Lung (tissue), 12 donors: ENCODE data around the gene CCDC24. TPM values are rescaled to one million over a fixed set of nuclear protein-coding genes. Genes with fewer than 3 reads are reported as not detected.
A peak's percentile ranks its signal among the peaks of the same experiment; 100 is the strongest.

ENCODE experiments used
- ATAC-seq: fragments of 200-7000 bp; cut with Tn5 transposase; one replicate; pipeline ENCODE4 v1.9.1; 2020; ENCODE audit warnings: moderate number of reproducible peaks; ENCODE audit not compliant: insufficient read depth, low FRiP score
- DNase-seq, 3 donors: peaks; one replicate each; pipeline ENCODE4 v3.0.0-alpha.2; 2013 to 2017
- H3K27ac ChIP-seq, 2 donors: one replicate each; pipeline ENCODE4 v1.5.1; 2013; ENCODE audit warnings: mild to moderate bottlenecking in 2 of 2, moderate library complexity in 2 of 2, control low read depth in 1 of 2, inconsistent platforms in 1 of 2, low read depth in 1 of 2, low read length in 1 of 2
- H3K27me3 ChIP-seq, 3 donors: one replicate each; pipeline ENCODE4 v1.5.1; 2013; ENCODE audit warnings: low read length in 2 of 3; ENCODE audit not compliant: control insufficient read depth in 3 of 3, insufficient read depth in 3 of 3
- H3K36me3 ChIP-seq, 4 donors: one replicate each; pipeline ENCODE4 v1.5.1; 2013; ENCODE audit warnings: low read length in 4 of 4, mild to moderate bottlenecking in 1 of 4, moderate library complexity in 1 of 4; ENCODE audit not compliant: control insufficient read depth in 4 of 4, insufficient read depth in 4 of 4
- H3K4me1 ChIP-seq, 5 donors: one replicate each; pipeline ENCODE4 v1.5.1; 2013; ENCODE audit warnings: low read length in 5 of 5, mild to moderate bottlenecking in 2 of 5, moderate library complexity in 1 of 5; ENCODE audit not compliant: control insufficient read depth in 5 of 5, insufficient read depth in 5 of 5
- H3K4me3 ChIP-seq: one replicate; pipeline ENCODE4 v1.5.1; 2013; ENCODE audit warnings: mild to moderate bottlenecking, control low read depth, moderate library complexity
- H3K9ac ChIP-seq, 2 donors: one replicate each; pipeline ENCODE4 v1.5.1; 2013; ENCODE audit warnings: low read length in 2 of 2, control low read depth in 1 of 2; ENCODE audit not compliant: insufficient read depth in 1 of 2
- H3K9me3 ChIP-seq, 4 donors: one replicate each; pipeline ENCODE4 v1.5.1; 2013; ENCODE audit warnings: low read length in 3 of 4, mild to moderate bottlenecking in 1 of 4, moderate library complexity in 1 of 4; ENCODE audit not compliant: control insufficient read depth in 4 of 4, insufficient read depth in 3 of 4
- WGBS, 2 donors: extraction: QIAGEN DNeasy Blood & Tissue Kit; methylation state at CpG; one replicate each; pipeline ENCODE4 v1.1.7; 2013; 5-methylcytosine and 5-hydroxymethylcytosine counted together
- polyA plus RNA-seq, 2 donors: library from polyadenylated mRNA; stranded (reverse); fragments of 200-250 nt; gene quantifications; one replicate each; pipeline ENCODE4 v1.2.1, GENCODE V29; 2013
- total RNA-seq, 2 donors: library from RNA; depleted of rRNA in 1 of 2; stranded (reverse); fragments of >200 nt in 1 of 2; gene quantifications; one replicate each; pipeline ENCODE4 v1.2.1, GENCODE V29; 2014 to 2021
- TF ChIP-seq, protein P1 (sequence below): IDR thresholded peaks from 2 replicates; pipeline ENCODE4 v1.5.1; 2012; ENCODE audit warnings: mild to moderate bottlenecking; ENCODE audit errors: control extremely low read depth, extremely low read depth
- donor health status: control.
- donor health status: control.
- donor health status: Bipolar disorder and iron deficiency.
- donor health status: healthy.
- donor health status: DM: yes; HTN: yes; CAD: no.

The CCDC24 gene
- total and polyA plus RNA-seq, 4 donors, result 9.9 to 20.1 (median 13.2) TPM

DNA sequence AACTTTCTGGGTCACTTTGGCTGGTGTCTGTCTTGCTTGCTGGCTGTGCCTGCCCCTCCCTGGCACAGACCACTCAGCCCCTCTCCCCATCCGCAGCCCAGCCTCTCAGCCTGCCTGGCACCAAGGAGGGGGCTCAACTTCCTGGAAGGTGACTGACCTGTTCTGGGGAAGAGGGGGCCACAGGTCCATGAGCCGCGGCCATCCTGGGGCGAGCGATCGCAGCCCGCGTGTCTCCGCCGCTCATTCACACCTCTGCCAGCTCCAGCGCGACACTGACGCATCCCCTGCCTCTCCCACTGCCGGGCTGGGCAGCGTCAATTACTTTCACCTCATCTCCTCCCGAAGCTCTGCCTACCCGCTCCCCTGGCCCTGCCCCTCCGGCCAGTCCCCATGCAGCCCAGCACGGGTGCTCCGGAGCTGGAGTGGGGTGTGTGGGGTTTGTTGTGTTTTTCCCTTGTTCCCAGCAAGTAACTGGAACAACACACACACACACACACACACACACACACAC is 25.5 kb downstream of the CCDC24 start:
- Histone ChIP-seq H3K27ac (no peak overlapping the region), H3K9me3 (no peaks in the 10 kb centered on the region), H3K4me3 (no peak overlapping the region), H3K4me1 (peaks cover 0 to 43% (median 18%) of the 10 kb centered on the region in 5 donors), H3K9ac (no peak overlapping the region), H3K27me3 (no peaks in the 10 kb centered on the region), H3K36me3 (peaks cover 0 to 2% (median under 1%) of the 10 kb centered on the region in 4 donors)
- DNase-seq (no peak), ATAC-seq (no peak)
- WGBS, 2 donors, result 82 to 95% methylated on average over 20 of the region's 20 CpGs
- TF ChIP-seq, protein P1, sequence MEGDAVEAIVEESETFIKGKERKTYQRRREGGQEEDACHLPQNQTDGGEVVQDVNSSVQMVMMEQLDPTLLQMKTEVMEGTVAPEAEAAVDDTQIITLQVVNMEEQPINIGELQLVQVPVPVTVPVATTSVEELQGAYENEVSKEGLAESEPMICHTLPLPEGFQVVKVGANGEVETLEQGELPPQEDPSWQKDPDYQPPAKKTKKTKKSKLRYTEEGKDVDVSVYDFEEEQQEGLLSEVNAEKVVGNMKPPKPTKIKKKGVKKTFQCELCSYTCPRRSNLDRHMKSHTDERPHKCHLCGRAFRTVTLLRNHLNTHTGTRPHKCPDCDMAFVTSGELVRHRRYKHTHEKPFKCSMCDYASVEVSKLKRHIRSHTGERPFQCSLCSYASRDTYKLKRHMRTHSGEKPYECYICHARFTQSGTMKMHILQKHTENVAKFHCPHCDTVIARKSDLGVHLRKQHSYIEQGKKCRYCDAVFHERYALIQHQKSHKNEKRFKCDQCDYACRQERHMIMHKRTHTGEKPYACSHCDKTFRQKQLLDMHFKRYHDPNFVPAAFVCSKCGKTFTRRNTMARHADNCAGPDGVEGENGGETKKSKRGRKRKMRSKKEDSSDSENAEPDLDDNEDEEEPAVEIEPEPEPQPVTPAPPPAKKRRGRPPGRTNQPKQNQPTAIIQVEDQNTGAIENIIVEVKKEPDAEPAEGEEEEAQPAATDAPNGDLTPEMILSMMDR, result no peak

DNA sequence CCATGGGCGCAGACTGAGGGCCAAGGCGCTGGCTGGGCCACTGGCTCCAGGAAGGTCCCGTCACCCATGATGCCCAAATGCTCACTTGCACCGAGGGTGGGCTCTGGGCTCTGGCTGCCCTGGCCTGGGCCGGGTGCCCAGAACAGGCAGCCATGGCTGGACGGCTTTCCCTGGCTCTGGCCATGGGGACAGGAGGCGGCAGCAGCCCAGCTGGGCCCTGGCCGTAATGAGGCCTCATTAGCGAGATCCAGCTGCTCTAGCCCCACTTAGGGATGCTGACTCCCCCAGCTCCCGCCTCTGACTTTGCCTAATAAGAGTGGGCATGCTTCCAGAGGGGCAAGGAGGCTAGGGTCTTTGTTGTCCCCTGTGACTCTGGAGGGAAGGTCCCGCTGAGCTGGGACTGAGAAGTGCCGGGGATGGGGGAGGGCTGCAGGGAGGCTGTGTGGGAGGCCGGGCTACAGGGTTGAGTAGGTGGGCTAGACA is 28.1 kb downstream of the CCDC24 start:
- 84 to 92% methylated on average over 13 of the region's 13 CpGs for WGBS, 2 donors
- no peak overlapping the region for H3K9ac ChIP-seq
- no peak overlapping the region for H3K4me3 ChIP-seq
- H3K9me3 ChIP-seq, result no peaks in the 10 kb centered on the region
- peaks cover 0 to 5% (median 2%) of the 10 kb centered on the region in 4 donors for H3K36me3 ChIP-seq
- no peak overlapping the region for H3K27ac ChIP-seq
- TF ChIP-seq, protein P1, result no peak
- no peaks in the 10 kb centered on the region for H3K27me3 ChIP-seq
- no peak for ATAC-seq
- DNase-seq, result peak; percentile 85 to 89 (median 88)
- peaks cover 0 to 24% (median 0%) of the 10 kb centered on the region in 5 donors for H3K4me1 ChIP-seq

DNA sequence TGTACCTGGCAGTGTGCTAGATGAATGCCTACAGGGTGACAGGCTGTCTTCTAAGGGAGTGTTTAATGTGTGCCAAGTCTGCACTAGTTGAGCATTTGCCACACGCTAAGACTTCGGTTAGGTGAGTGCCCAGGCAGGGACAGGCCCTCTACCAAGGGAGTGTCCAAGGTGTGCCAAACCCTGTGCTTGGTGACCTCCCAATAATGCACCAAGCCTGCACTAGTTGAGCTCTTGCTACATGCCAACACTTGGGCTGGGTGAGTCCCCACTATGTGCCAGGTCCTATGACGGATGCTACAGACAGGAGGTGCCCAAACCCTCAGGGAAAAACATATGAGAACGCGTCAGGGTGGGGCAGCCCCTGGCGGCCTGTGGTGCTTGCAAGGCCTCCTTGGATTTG is 29.1 kb downstream of the CCDC24 start:
- Histone ChIP-seq H3K4me1 (peaks cover 0 to 18% (median 0%) of the 10 kb centered on the region in 5 donors), H3K27me3 (no peaks in the 10 kb centered on the region), H3K36me3 (peaks cover 0 to 5% (median 2%) of the 10 kb centered on the region in 4 donors), H3K27ac (no peak overlapping the region), H3K9me3 (no peaks in the 10 kb centered on the region), H3K4me3 (no peak overlapping the region), H3K9ac (no peak overlapping the region)
- 86 to 91% methylated on average over 6 of the region's 6 CpGs for WGBS, 2 donors
- ATAC-seq (no peak), DNase-seq (no peak)
- TF ChIP-seq, protein P1, result no peak

DNA sequence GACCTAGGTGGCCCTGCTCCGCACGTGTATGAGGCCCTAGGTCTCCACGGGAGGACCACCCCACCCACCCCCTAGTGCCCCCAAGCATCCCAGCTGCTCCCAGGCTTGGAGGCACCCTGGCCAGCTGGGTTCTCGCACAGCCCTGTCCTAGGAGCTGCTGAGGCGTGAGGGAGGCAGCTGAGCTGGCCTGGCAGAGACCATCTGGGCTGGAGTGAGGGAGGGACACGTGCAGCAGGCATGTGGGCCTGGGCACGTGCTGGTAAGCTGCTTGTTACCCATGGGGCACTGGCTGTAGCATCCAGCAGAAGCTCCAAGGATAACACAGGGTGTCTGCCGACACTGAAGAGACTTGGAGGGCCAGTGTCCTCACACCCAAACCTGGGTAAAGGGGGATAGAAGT is 29.8 kb downstream of the CCDC24 start:
- DNase-seq (no peak), ATAC-seq (no peak)
- 85 to 93% methylated on average over 5 to 8 of the region's 8 CpGs for WGBS, 2 donors
- no peak overlapping the region for H3K27ac ChIP-seq
- no peak overlapping the region for H3K9ac ChIP-seq
- no peak overlapping the region for H3K4me3 ChIP-seq
- peaks cover 0 to 5% (median 2%) of the 10 kb centered on the region in 4 donors for H3K36me3 ChIP-seq
- peaks cover 0 to 18% (median 0%) of the 10 kb centered on the region in 5 donors for H3K4me1 ChIP-seq
- H3K27me3 ChIP-seq, result no peaks in the 10 kb centered on the region
- no peaks in the 10 kb centered on the region for H3K9me3 ChIP-seq
- TF ChIP-seq, protein P1, result no peak
